IMR-90 (cell line): Measurements from ENCODE around the gene OPCML.

Experiments used
- BHLHE40 ChIP-seq: fragments of 150-350 bp; IDR thresholded peaks from 2 replicates; pipeline ENCODE4 v1.6.1; 2016; ENCODE audit warnings: mild to moderate bottlenecking, low read depth, low read length
- CHD1 ChIP-seq: IDR thresholded peaks from 2 replicates; pipeline ENCODE4 v1.6.1; 2012; ENCODE audit warnings: low read depth, low read length, improper control_type of control experiment
- ELK1 ChIP-seq: fragments of 150-350 bp; IDR thresholded peaks from 2 replicates; pipeline ENCODE4 v1.6.1; 2016; ENCODE audit warnings: low read depth, mild to moderate bottlenecking, low read length, moderate library complexity, borderline replicate concordance
- FOS ChIP-seq: fragments of 150-350 bp; IDR thresholded peaks from 2 replicates; pipeline ENCODE4 v1.6.1; 2016; ENCODE audit warnings: low read depth, low read length
- MAZ ChIP-seq: IDR thresholded peaks from 2 replicates; pipeline ENCODE4 v1.6.1; 2012; ENCODE audit warnings: low read depth, mild to moderate bottlenecking, low read length, improper control_type of control experiment, moderate library complexity, borderline replicate concordance
- MXI1 ChIP-seq: IDR thresholded peaks from 2 replicates; pipeline ENCODE4 v1.6.1; 2012; ENCODE audit warnings: low read depth, mild to moderate bottlenecking, low read length, moderate library complexity, borderline replicate concordance
- POLR2A ChIP-seq: IDR thresholded peaks from 2 replicates; pipeline ENCODE4 v1.6.1; 2012; ENCODE audit warnings: mild to moderate bottlenecking, low read depth, low read length
- RAD21 ChIP-seq: IDR thresholded peaks from 2 replicates; pipeline ENCODE4 v1.6.1; 2012; ENCODE audit warnings: low read length, improper control_type of control experiment
- RCOR1 ChIP-seq: IDR thresholded peaks from 2 replicates; pipeline ENCODE4 v1.6.1; 2012; ENCODE audit warnings: mild to moderate bottlenecking, low read length, improper control_type of control experiment; ENCODE audit not compliant: insufficient replicate concordance
- RFX5 ChIP-seq: IDR thresholded peaks from 2 replicates; pipeline ENCODE4 v1.8.0; 2012; ENCODE audit warnings: low read depth, mild to moderate bottlenecking, low read length, moderate library complexity
- SMC3 ChIP-seq: fragments of 150-350 bp; IDR thresholded peaks from 2 replicates; pipeline ENCODE4 v1.6.1; 2016; ENCODE audit warnings: low read depth, mild to moderate bottlenecking, antibody characterized with exemption, low read length, moderate library complexity
- USF2 ChIP-seq: fragments of 150-350 bp; IDR thresholded peaks from 2 replicates; pipeline ENCODE4 v1.6.1; 2017; ENCODE audit warnings: mild to moderate bottlenecking, antibody characterized with exemption, low read length, low read depth
- TF ChIP-seq, protein P1 (sequence below): conservative IDR thresholded peaks from 2 replicates; pipeline ENCODE4 v1.5.1; 2012; ENCODE audit warnings: mild to moderate bottlenecking, low read depth, low read length, improper control_type of control experiment

- TF ChIP-seq USF2: no peak
- TF ChIP-seq, protein P1, sequence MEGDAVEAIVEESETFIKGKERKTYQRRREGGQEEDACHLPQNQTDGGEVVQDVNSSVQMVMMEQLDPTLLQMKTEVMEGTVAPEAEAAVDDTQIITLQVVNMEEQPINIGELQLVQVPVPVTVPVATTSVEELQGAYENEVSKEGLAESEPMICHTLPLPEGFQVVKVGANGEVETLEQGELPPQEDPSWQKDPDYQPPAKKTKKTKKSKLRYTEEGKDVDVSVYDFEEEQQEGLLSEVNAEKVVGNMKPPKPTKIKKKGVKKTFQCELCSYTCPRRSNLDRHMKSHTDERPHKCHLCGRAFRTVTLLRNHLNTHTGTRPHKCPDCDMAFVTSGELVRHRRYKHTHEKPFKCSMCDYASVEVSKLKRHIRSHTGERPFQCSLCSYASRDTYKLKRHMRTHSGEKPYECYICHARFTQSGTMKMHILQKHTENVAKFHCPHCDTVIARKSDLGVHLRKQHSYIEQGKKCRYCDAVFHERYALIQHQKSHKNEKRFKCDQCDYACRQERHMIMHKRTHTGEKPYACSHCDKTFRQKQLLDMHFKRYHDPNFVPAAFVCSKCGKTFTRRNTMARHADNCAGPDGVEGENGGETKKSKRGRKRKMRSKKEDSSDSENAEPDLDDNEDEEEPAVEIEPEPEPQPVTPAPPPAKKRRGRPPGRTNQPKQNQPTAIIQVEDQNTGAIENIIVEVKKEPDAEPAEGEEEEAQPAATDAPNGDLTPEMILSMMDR: no peak
- no peak for TF ChIP-seq RCOR1
- TF ChIP-seq ELK1: no peak
- TF ChIP-seq SMC3: no peak
- TF ChIP-seq MAZ: no peak
- no peak for TF ChIP-seq CHD1
- TF ChIP-seq RFX5: no peak
- no peak for TF ChIP-seq POLR2A
- no peak for TF ChIP-seq MXI1
- TF ChIP-seq RAD21: no peak
- TF ChIP-seq FOS: no peak
- TF ChIP-seq BHLHE40: no peak
Observed at GRCh38 chr11:132649277-132649676, 883.0 kb downstream of the OPCML start.
